MCF 10A (cell line): ENCODE measurements around the gene RCL1. TPM values are rescaled to one million over a fixed set of nuclear protein-coding genes. Genes with fewer than 3 reads are reported as not detected.

Experiments
- BruUV-seq: library from RNA; stranded (reverse); fragments of 400-500 nt; replicated peaks from 2 replicates; lab custom pipeline; 2021; lab: Mats Ljungman, UMichigan
- CTCF ChIA-PET: fragments of 300-600 bp; sonication (Branson Sonifier 250); formaldehyde crosslinking; extraction: SDS; loops from one replicate; lab custom pipeline; 2021; ENCODE audit warnings: antibody characterized with exemption, inconsistent platforms; lab: Yijun Ruan, JAX
- POLR2A ChIA-PET: fragments of 300-600, 350-650 bp; sonication (Branson Sonifier 250); formaldehyde crosslinking; extraction: SDS; loops from one replicate; lab custom pipeline; 2020; ENCODE audit warnings: antibody characterized with exemption, inconsistent platforms; lab: Yijun Ruan, JAX
- DNase-seq: peaks from one replicate; pipeline ENCODE4 v3.0.0-alpha.2; 2018; ENCODE audit not compliant: unreplicated experiment
- H3K27ac Mint-ChIP-seq: one replicate; pipeline ENCODE4 v1.8.0; 2022; ENCODE audit warnings: mild to moderate bottlenecking, low read depth, mixed read lengths; ENCODE audit not compliant: unreplicated experiment
- H3K27me3 Mint-ChIP-seq: one replicate; pipeline ENCODE4 v1.8.0; 2022; ENCODE audit warnings: mixed read lengths; ENCODE audit not compliant: insufficient read depth, unreplicated experiment
- H3K36me3 Mint-ChIP-seq: one replicate; pipeline ENCODE4 v1.8.0; 2022; ENCODE audit warnings: mild to moderate bottlenecking, moderate library complexity, mixed read lengths; ENCODE audit not compliant: insufficient read depth, unreplicated experiment
- H3K4me1 Mint-ChIP-seq: one replicate; pipeline ENCODE4 v1.8.0; 2022; ENCODE audit warnings: mixed read lengths; ENCODE audit not compliant: insufficient read depth, unreplicated experiment
- H3K4me3 Mint-ChIP-seq: one replicate; pipeline ENCODE4 v1.8.0; 2022; ENCODE audit warnings: mild to moderate bottlenecking, moderate library complexity, mixed read lengths; ENCODE audit not compliant: unreplicated experiment
- H3K9me3 Mint-ChIP-seq: one replicate; pipeline ENCODE4 v1.8.0; 2022; ENCODE audit warnings: mixed read lengths; ENCODE audit not compliant: unreplicated experiment
- CTCF ChIP-seq: fragments of 200-600 bp; IDR thresholded peaks from one replicate; pipeline ENCODE4 v1.8.0; 2022; ENCODE audit warnings: antibody characterized with exemption, mild to moderate bottlenecking; ENCODE audit not compliant: unreplicated experiment
- intact Hi-C: fragments of 100-400 bp; cut with micrococcal nuclease; formaldehyde crosslinking; loops from 2 replicates; pipeline ENCODE4 v1.14.1; 2022
- total RNA-seq: library from RNA; stranded (reverse); gene quantifications from 2 replicates; pipeline ENCODE4 v1.2.3, GENCODE V29; 2022

RCL1 gene
- total RNA-seq, 1 experiment from 2014 or later = 27.8 TPM

- no TSS peak for BruUV-seq
- no peak overlapping the region for H3K4me3 Mint-ChIP-seq
- peaks cover 7% of the 10 kb centered on the region for H3K4me1 Mint-ChIP-seq
- H3K27ac Mint-ChIP-seq = no peak overlapping the region
- TF ChIP-seq CTCF = no peak
- peaks cover 23% of the 10 kb centered on the region for H3K36me3 Mint-ChIP-seq
- no peak for DNase-seq
- POLR2A ChIA-PET = interaction anchor here (0.7 kb wide), 1 partner anchor 205 kb away, joined by 4 read pairs; no protein-coding TSS in a partner anchor
- H3K9me3 Mint-ChIP-seq = no peaks in the 10 kb centered on the region
- intact Hi-C loops = no loop called here
- CTCF ChIA-PET = interaction anchor here (0.6 kb wide), 1 partner anchor 1088 kb away, joined by 3 read pairs; no protein-coding TSS in a partner anchor
- H3K27me3 Mint-ChIP-seq = no peaks in the 10 kb centered on the region
Measured at GRCh38 chr9:4821133-4821532, 28.4 kb downstream of the RCL1 start.

- no peak for TF ChIP-seq CTCF
- peaks cover 6% of the 10 kb centered on the region for H3K4me1 Mint-ChIP-seq
- DNase-seq = no peak
- intact Hi-C loops = no loop called here
- ChIA-PET CTCF (interaction anchor here (0.6 to 1.0 kb wide), 2 partner anchors 61 to 63 kb away, joined by 3 read pairs; no protein-coding TSS in a partner anchor), POLR2A (interaction anchor here (0.6 to 0.8 kb wide), 2 partner anchors 27 to 1302 kb away, joined by 3 read pairs; no protein-coding TSS in a partner anchor)
- H3K27ac Mint-ChIP-seq = no peak overlapping the region
- no peaks in the 10 kb centered on the region for H3K27me3 Mint-ChIP-seq
- no peak overlapping the region for H3K4me3 Mint-ChIP-seq
- no peaks in the 10 kb centered on the region for H3K9me3 Mint-ChIP-seq
- peaks cover 30% of the 10 kb centered on the region for H3K36me3 Mint-ChIP-seq
- no TSS peak for BruUV-seq
Measured at GRCh38 chr9:4822057-4822456, 29.3 kb downstream of the RCL1 start.

- no peak overlapping the region for H3K27ac Mint-ChIP-seq
- H3K9me3 Mint-ChIP-seq = no peaks in the 10 kb centered on the region
- intact Hi-C loops = no loop called here
- POLR2A ChIA-PET = interaction anchor here (0.6 kb wide), 1 partner anchor 587 kb away, joined by 3 read pairs; no protein-coding TSS in a partner anchor
- no peak overlapping the region for H3K4me3 Mint-ChIP-seq
- CTCF ChIA-PET = interaction anchor here (0.7 kb wide), 2 partner anchors 28 to 778 kb away, joined by 3 read pairs; no protein-coding TSS in a partner anchor
- H3K4me1 Mint-ChIP-seq = peaks cover 6% of the 10 kb centered on the region
- H3K27me3 Mint-ChIP-seq = no peaks in the 10 kb centered on the region
- BruUV-seq = no TSS peak
- H3K36me3 Mint-ChIP-seq = peaks cover 25% of the 10 kb centered on the region
- no peak for TF ChIP-seq CTCF
- DNase-seq = no peak
Measured at GRCh38 chr9:4826417-4827166, 33.8 kb downstream of the RCL1 start.

- TF ChIP-seq CTCF = no peak
- intact Hi-C loops = no loop called here
- POLR2A ChIA-PET = no interaction called here
- BruUV-seq = no TSS peak
- no peaks in the 10 kb centered on the region for H3K27me3 Mint-ChIP-seq
- CTCF ChIA-PET = interaction anchor here (0.7 to 2.0 kb wide), 4 partner anchors 24 to 778 kb away, joined by 3 to 9 read pairs (median 6); no protein-coding TSS in a partner anchor
- H3K9me3 Mint-ChIP-seq = no peaks in the 10 kb centered on the region
- no peak overlapping the region for H3K27ac Mint-ChIP-seq
- H3K4me3 Mint-ChIP-seq = no peak overlapping the region
- peaks cover under 1% of the 10 kb centered on the region for H3K4me1 Mint-ChIP-seq
- DNase-seq = no peak
- peaks cover 25% of the 10 kb centered on the region for H3K36me3 Mint-ChIP-seq
Measured at GRCh38 chr9:4827224-4827623, 34.5 kb downstream of the RCL1 start.
